GM19372 (cell line): ENCODE results near the gene MTHFD2L.
"Not testable (repeated sequence)": the region's sequence is repeated elsewhere in the genome, so short reads cannot be mapped to it uniquely, and the experiment has no call there.

Experiments
- ATAC-seq: cut with Tn5 transposase; IDR thresholded peaks from one replicate; pipeline ENCODE4 v1.9.1; 2021; ENCODE audit warnings: mild to moderate bottlenecking, low read depth, moderate library complexity; ENCODE audit not compliant: unreplicated experiment

Gene MTHFD2L

DNA sequence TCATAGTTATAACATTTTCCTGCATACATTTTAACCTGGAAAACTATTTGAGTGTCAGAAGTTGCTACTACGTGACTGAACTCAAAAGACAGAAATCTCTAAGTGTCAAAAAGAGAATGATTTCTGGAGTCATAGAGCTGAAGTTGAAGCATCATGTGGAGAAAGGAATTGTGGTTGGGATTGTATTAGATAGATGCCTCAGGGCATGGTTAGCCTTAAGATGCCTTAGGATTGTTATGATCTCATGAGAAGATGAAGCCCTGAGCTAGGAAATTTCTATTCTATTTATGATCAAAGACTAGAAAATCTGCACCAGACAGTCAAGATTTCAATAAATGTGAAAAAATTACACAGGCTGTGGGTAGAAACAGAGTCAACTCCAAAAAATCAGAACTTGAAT lies 170.6 kb downstream of the MTHFD2L start:
- ATAC-seq = no peak

DNA sequence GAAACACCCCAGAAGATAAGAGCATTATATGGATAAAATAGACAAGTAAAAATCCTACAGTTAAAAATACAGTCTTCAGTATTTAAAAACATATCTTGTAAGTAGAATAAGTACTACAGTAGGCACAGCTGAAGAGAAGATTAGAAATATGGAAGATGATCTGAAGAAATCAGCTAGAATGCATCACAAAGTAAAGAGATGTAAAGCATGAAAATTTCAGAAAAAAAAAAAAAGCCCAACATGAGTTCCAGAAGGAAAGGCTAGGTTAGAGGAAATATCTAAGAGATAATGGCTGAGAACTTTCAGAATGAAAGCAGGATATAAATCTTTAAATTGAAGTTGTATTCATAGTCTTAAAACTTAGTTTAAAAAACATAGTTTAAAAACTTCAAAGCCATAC lies 171.4 kb downstream of the MTHFD2L start:
- no peak for ATAC-seq

DNA sequence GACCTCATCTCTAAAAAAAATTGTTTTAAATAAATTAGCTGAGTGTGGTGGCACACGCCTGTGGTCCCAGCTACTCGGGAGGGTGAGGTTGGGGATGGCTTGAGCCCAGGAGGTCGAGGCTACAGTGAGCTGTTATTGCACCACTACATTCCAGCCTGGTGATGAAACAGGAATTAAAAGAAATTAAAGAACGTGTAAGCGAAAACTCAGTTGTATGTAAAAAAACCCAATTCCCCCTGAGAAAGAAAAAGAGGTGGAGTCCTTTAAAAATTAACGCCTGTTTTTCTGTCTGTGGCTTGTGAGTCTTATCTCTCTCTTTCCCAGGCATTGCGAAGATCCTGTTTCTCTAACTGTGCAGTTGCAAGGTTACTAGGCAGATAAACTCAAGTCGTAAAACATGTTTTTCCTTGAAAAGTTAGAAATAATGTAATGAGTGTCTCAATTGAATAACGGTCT lies 172.4 kb downstream of the MTHFD2L start:
- no peak for ATAC-seq

DNA sequence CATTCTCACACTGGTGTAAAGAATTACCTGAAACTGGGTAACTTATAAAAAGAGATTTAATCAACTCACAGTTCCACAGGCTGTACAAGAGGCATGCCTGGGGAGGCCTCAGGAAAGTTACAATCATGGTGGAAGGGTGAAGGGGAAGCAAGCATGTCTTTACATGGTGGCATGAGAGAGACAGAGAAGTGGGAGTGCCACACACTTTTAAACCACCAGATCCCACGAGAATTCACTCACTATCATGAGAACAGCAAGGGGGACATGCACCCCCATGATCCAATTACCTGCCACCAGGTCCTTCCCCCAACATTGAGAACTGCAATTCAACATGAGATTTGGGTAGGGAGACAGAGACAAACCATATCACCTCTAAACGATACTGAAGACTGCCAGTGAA lies 173.3 kb downstream of the MTHFD2L start:
- ATAC-seq = no peak

DNA sequence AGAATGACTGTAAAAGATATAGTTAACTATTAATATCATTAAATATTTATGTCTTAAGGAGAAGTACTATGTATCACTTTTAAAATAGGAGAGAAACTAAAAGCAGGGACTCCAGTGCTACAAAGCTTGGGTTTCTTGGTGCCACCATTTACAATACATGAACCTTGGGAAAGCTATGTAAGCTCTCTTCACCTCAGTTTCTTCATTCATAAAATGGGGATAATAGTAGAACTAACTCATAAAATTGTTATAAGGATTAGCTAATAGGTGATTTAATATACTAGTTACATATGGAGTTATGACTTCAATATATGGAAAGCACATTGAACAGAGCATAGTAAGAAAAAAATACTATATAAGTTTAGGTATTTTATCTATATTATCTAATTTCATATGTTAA lies 174.0 kb downstream of the MTHFD2L start:
- no peak for ATAC-seq

DNA sequence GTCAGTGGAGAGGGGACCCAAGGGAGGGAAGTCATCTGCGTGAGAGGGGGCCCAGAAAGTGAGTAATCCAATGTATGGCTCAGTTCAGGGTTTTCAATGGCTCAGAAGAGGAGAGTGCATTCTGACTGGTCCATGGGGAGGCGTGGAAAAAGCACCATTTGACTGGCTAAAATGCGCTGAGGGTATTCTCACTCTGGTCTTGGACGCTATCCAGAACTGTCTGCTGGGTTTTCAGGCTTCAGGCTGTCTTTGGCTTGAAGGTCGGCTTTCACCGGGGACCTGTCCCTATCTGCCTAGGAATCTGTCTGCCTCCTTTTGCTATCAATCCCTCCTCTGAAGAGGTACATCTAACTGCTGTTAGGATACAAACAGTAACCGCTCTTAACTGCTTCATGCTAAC lies 176.7 kb downstream of the MTHFD2L start:
- no peak for ATAC-seq

DNA sequence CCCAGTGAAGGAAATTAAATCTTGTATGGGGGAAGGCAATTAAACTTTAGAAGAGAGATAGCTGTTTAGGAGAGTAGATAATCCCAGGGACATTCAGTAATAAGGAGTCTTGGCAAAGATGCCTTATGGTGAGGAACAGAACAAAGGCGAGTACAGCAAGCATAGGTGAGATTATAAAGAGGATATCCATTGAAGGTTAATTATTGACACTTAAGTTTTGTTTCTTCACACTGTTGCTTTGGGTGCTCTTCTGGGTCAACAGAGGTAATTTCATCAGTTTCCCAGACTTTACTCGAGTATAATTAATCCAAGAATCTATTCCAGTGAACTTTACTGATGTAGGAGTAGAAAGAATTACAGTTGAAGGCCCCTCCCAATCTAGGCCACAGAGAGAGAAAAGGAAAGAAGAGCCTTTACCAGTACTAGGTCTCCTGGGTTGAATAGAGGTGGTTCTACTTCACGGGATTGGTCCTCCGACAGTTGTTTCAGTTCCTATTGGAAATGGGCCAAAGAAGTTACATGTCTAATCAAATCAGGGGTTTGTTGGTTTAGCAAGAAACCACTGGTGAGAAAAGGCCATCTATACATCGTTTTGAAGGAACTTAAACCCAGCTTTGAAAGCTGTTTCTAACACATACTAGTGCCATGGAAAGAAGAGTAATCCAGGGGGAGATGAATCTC lies 177.6 kb downstream of the MTHFD2L start:
- ATAC-seq = peak; percentile 81

DNA sequence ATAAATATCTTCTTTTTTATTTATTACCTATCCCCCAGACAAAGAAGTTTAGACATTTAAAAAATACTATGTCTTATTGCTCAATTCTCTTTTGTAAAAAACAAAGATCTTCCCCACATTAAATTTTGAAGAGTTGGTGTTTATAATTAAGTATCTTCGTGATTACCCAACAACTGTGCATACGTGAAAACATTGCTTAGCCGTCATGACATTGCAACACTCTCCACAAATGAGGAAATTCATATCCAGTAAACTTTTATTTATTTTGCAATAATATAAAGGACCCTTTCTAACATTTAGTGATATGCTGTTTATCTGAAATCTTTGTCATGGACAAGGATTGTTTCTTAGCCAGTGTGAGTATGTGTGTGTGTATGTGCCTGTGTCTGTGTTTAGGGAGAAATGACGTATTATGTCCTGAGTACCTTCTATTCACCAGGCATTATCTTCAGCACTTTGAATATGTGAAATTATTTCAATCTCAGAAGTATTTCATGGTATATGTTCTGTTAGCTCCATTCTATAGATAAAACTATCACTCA lies 180.9 kb downstream of the MTHFD2L start:
- no peak for ATAC-seq

DNA sequence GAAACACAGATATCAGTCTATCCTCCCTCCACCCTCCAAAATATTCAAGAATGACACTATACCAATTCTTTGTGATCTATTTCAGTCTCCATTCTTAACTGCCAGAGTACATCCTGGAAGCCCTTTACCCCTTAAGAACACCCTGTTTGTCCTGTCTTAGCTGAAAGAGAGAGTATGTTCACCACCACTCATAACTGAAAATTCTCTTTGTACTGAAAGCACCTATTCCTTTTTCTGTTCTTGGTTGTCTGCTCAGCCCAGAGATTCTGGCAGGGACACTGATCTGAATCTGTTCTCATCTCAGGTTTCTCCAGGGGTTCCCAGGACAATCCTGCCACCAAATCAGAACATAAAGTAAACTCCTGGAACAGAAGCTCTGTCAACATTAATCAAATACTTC lies 181.6 kb downstream of the MTHFD2L start:
- ATAC-seq = no peak

DNA sequence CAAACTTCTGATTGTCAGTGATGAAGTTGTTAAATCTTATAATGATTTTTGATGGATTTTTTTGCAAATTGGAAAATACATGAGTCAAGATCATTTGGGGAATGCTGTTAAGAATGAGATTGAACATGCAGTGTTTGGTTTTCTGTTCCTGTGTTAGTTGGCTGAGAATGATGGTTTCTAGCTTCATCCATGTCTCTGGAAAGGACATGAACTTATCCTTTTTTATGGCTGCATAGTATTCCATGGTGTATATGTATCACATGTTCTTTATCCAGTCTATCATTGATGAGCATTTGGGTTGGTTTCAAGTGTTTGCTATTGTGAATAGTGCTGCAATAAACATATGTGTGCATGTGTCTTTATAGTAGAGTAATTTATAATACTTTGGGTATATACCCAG lies 182.5 kb downstream of the MTHFD2L start:
- not testable (repeated sequence) for ATAC-seq

DNA sequence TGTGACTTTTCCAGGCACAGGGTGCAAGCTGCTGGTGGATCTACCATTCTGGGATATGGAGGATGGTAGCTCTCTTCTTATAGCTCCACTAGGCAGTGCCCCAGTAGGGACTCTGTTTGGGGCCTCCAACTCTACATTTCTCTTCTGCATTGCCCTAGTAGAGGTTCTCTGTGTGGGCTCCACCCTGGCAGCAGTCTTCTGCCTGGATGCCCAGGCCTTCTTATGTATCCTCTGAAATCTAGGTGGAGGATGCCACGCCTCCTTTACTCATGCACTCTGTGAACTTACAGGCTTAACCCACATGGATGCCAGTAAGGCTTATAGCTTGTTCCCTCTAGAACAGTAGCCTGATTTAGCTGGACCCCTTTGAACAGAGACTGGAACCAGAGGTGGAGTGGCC lies 186.1 kb downstream of the MTHFD2L start:
- no peak for ATAC-seq
